ENCODE results near the gene HAPLN2.

HAPLN2 gene

DNA sequence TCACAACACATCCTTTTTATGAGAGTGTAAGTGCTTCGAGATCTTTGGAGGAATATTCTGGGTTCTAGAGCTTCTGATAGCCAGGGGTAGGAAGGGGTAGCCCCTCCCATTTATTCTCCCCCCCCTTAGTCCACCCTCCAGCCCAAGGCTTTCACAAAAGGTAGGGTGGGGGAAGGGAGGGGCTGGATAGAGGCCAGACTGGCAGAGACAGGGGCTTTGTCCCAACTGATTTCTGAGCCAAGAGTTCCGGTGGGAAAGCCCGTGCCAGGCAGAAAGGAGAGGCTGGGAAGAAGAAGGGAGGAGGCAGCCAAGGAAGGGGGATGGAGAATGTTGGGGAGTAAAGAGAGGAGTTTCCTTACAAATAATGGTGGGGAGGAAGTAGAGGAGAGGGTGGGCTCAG, 25.8 kb downstream of the HAPLN2 start:
- DNase-seq (ENCODE audit: low spot score): no peak

DNA sequence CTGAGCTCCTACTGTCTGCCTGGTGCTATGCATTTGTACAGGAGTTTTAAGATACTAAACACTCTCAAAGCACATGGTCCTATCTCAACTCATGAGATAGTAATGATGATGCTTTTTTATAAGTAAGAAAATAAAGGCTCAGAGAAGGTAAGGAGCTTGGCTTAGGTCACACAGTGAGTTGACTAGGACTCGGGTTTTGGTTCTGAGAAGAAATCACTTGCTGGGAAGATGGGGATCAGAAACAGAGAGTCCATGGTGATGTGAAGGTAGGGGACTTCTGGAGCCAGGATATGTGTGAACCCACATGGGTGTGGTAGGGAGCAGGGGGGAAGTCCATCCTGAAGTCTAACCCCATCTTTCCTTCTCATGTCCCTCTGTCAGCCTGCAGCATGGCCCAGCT, 26.5 kb downstream of the HAPLN2 start:
- no peak for DNase-seq (ENCODE audit: low spot score)

DNA sequence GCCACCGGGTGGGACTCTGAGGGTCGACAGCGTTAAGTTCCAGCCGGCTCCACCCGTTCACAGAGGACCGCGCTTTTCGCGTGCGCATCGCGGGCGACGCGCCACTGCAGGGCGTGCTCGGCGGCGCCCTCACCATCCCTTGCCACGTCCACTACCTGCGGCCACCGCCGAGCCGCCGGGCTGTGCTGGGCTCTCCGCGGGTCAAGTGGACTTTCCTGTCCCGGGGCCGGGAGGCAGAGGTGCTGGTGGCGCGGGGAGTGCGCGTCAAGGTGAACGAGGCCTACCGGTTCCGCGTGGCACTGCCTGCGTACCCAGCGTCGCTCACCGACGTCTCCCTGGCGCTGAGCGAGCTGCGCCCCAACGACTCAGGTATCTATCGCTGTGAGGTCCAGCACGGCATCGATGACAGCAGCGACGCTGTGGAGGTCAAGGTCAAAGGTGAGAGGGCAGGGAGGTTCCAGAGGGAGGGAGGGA, 27.6 kb downstream of the HAPLN2 start:
- DNase-seq (ENCODE audit: low spot score): no peak

DNA sequence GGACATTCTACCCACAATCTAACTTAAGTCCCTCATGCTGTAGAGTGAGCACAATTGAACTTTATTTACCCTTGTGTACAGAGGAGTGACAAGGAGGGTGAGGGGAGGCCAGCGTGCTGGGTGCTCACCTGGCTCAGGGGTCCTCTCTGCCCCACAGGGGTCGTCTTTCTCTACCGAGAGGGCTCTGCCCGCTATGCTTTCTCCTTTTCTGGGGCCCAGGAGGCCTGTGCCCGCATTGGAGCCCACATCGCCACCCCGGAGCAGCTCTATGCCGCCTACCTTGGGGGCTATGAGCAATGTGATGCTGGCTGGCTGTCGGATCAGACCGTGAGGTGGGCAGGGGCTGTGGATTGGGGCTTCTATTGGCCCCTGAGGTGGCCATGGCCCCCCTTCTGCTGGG, 28.1 kb downstream of the HAPLN2 start:
- DNase-seq (ENCODE audit: low spot score): no peak

DNA sequence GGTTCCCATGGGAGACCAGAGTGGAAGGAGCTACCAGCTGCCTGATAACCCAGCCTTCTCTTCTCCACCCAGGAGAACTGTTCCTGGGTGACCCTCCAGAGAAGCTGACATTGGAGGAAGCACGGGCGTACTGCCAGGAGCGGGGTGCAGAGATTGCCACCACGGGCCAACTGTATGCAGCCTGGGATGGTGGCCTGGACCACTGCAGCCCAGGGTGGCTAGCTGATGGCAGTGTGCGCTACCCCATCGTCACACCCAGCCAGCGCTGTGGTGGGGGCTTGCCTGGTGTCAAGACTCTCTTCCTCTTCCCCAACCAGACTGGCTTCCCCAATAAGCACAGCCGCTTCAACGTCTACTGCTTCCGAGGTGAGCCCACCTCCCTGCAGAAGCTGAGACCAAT, 29.3 kb downstream of the HAPLN2 start:
- DNase-seq (ENCODE audit: low spot score): no peak

DNA sequence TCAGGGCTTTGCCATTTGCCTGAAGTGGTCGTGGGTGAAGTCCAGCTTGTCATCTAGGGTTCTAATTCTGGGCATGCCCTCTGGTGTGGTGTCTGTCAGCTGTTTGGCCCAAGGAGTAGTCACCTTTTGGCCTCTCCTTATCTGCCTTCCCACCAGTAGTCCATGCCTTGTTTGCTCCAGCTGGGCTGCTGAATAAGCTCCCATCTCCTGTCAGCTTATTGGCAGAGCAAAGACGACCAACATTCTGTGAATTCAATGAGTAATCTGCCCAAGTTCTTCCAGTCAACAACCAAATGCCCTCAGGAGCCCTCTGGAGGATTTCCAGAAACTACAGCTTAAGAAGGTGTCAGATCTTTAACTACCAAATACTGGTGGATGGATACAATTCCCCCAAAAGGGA, 29.7 kb downstream of the HAPLN2 start:
- no peak for DNase-seq (ENCODE audit: low spot score)

DNA sequence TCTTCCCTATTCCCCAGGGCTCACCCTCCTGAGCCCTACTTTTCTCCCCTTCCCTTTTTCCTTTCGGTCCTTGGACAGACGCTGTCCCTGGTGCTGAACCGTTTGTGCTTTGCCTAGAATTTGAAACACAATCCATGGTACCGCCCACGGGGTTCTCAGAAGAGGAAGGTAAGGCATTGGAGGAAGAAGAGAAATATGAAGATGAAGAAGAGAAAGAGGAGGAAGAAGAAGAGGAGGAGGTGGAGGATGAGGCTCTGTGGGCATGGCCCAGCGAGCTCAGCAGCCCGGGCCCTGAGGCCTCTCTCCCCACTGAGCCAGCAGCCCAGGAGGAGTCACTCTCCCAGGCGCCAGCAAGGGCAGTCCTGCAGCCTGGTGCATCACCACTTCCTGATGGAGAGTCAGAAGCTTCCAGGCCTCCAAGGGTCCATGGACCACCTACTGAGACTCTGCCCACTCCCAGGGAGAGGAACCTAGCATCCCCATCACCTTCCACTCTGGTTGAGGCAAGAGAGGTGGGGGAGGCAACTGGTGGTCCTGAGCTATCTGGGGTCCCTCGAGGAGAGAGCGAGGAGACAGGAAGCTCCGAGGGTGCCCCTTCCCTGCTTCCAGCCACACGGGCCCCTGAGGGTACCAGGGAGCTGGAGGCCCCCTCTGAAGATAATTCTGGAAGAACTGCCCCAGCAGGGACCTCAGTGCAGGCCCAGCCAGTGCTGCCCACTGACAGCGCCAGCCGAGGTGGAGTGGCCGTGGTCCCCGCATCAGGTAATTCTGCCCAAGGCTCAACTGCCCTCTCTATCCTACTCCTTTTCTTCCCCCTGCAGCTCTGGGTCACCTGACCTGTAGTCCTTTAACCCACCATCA, 33.1 kb downstream of the HAPLN2 start:
- DNase-seq (ENCODE audit: low spot score): no peak

DNA sequence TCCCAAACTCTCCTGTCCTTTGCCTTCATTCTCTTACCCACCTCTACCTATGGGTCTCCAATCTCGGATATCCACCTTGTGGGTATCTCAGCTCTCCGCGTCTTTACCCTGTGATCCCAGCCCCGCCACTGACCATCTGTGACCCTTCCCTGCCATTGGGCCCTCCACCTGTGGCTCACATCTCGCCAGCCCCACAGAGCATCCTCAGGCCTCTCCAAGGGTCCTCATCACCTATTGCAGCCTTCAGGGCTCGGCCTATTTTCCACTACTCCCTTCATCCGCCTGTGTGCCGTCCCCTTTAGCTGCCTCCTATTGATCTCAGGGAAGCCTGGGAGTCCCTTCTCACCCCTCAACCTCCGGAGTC, 33.8 kb downstream of the HAPLN2 start:
- no peak for DNase-seq (ENCODE audit: low spot score)

DNA sequence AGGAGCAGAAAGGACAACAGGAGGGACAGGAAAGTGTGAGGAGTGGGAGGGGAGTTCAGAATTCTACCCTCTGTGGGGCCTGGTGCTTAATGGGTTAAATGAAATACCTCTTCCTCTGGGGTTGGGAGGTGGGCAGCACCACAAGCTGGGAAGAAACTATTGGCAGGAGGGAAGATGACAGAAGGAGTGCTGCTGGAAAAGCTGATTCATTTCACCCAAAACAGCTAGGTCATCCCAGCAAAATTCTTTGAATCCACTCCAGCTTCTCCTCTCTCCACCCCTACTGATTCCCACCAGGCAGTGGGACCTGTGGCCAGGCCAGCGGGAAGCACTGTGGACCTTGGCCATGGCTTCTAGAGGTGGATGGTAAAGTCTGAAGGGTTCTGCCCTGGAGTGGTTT, 35.5 kb downstream of the HAPLN2 start:
- no peak for DNase-seq (ENCODE audit: low spot score)

DNA sequence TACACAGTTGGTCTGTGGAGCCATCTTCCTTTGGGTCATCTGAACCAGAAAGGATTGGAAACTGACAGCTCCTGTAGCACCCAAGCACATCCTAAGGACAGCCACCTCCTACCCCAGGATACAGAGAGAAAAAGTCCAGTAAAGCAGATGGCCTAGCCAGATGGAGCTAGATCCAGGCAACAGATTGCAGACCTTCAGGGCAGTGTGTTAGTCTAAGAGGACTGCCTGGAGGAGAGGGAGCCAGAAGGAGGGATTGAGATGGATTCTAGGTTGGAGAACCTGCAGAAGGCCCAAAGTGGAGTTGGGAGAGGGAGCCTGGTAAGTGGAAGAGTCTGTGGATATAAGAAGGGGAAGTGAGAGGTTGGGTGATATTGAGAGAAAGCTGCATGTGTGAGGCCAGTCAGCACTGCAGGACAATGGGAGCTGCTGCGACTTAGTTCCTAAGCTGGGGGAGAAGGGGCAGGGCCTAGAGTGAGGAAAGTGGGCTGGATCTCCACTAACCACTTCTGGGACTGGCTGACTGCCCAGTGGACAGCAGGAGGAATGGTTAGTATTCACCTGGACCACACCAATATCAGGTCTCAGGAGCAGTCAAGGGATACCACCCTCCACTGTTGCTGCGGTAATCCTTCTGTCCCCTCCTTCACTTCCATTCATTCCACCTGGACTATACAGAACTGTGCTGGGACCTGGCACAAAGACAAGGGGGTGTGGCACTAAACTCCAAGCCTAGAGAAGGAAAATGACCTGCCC, 36.1 kb downstream of the HAPLN2 start:
- DNase-seq (ENCODE audit: low spot score): no peak

DNA sequence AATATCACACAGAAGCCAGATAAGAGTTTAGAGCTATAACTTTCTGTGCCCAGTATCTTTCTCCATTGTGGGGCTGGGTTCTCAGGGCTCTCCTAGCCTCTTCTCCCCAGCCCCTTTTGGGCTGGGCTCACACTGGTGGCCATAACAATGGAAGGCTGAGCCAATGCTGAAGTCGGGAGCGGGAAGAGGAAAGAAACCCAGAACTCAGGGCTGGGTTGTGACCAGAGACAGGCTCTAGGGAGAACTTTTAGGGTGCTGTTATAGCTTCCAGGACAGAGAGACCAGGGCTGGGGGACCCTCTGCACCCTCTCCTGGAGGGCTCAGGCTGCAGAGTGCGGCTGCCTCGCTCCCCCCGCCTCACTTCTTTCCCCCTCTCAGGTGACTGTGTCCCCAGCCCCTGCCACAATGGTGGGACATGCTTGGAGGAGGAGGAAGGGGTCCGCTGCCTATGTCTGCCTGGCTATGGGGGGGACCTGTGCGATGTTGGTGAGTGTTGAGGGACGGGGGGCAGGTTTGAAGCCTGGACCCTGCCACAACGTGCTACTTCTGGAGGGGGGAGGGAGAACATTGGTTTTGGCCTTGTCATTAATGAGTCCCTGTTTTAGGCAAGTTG, 36.8 kb downstream of the HAPLN2 start:
- DNase-seq (ENCODE audit: low spot score): no peak

DNA sequence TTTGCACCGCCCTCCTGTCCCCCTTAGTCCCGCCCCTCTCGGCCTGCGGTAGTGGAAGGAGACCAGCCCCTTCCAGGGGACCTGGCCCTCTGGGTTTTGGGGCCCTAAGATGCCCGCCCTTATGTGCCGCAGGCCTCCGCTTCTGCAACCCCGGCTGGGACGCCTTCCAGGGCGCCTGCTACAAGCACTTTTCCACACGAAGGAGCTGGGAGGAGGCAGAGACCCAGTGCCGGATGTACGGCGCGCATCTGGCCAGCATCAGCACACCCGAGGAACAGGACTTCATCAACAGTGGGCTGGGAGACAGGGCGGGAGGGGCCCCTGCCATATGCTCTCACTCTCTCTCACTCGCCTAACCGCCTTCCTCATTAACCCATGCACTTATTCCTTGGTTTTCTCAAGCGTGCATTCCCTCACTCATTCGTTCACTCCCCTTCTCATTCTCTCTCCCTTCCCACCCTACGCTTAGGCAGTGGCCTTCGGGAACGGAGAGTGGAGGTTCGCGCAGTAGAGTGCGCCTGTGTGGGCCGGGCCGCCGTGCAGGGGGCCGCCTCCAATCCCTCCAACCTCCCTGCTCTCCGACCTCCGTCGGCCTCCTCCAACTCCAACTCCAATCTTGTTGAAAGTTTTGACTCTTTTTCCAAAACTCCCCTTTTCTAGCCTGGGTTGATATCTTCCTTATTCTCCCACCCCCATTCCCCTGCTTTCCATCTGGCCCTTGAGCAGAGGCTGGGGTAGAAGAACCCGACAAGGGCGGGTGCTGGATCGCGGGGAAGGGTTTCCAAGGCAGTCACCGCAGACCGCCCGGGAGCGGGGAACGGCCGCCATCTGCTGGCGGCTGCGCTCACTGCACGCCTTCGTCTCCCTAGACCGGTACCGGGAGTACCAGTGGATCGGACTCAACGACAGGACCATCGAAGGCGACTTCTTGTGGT, 37.9 kb downstream of the HAPLN2 start:
- peak; percentile 77 for DNase-seq (ENCODE audit: low spot score)

DNA sequence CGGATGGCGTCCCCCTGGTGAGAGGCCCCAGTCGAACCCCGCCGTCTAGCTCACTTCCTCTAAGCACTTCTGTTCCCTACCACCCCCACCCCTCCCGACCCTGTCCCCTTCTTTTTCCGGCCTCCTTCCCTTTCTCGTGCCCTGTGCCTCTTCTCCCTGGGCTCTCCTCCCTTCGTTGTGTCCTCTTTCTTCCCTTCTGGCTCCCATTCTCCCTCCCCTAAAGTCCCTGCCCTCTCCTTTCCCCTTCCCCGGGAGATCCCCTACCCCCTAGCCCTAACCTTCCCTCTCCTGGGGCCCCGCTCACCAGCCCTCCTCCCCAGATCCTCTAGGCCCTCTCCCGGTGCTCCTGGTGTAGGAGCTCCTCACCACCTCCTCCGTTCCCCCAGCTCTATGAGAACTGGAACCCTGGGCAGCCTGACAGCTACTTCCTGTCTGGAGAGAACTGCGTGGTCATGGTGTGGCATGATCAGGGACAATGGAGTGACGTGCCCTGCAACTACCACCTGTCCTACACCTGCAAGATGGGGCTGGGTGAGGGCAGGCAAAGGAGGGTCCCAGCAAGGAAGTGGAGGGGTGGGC, 38.6 kb downstream of the HAPLN2 start:
- DNase-seq (ENCODE audit: low spot score): no peak

DNA sequence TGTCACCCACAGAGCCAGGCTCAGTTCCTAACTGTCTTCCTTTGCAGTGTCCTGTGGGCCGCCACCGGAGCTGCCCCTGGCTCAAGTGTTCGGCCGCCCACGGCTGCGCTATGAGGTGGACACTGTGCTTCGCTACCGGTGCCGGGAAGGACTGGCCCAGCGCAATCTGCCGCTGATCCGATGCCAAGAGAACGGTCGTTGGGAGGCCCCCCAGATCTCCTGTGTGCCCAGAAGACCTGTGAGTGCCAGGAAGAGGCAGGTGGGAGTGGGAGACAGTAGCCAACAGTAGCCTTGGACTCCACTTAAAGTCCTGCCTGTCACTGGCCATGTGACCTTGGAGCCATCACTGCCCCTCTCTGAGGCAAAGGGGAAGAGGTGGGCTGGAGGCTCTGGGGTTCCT, 39.3 kb downstream of the HAPLN2 start:
- DNase-seq (ENCODE audit: low spot score): no peak

DNA sequence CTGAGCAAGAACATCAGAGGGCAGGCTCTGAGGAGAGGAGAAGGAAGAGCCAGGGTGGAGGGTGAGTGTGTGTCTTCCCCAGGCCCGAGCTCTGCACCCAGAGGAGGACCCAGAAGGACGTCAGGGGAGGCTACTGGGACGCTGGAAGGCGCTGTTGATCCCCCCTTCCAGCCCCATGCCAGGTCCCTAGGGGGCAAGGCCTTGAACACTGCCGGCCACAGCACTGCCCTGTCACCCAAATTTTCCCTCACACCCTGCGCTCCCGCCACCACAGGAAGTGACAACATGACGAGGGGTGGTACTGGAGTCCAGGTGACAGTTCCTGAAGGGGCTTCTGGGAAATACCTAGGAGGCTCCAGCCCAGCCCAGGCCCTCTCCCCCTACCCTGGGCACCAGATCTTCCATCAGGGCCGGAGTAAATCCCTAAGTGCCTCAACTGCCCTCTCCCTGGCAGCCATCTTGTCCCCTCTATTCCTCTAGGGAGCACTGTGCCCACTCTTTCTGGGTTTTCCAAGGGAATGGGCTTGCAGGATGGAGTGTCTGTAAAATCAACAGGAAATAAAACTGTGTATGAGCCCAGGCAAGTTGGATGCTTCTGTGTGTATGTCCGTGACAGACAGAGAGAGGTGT, 39.8 kb downstream of the HAPLN2 start:
- DNase-seq (ENCODE audit: low spot score): no peak

DNA sequence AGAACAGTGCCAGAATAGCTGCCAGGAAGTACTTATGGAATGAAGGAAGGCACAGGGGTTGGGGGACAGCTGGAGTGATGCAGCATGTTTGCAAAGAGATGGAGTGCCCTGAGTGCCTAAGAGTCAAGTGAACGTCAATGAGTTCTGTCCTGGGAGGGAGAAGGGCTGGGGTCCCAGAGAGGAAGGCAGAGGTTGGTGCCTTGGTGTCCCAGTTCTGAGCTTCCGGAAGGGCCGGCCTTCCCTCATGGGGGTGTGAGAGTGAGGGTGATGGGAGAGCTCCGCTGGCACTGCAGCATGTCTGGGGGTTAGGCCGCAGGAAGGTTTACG, 40.4 kb downstream of the HAPLN2 start:
- no peak for DNase-seq (ENCODE audit: low spot score)

DNA sequence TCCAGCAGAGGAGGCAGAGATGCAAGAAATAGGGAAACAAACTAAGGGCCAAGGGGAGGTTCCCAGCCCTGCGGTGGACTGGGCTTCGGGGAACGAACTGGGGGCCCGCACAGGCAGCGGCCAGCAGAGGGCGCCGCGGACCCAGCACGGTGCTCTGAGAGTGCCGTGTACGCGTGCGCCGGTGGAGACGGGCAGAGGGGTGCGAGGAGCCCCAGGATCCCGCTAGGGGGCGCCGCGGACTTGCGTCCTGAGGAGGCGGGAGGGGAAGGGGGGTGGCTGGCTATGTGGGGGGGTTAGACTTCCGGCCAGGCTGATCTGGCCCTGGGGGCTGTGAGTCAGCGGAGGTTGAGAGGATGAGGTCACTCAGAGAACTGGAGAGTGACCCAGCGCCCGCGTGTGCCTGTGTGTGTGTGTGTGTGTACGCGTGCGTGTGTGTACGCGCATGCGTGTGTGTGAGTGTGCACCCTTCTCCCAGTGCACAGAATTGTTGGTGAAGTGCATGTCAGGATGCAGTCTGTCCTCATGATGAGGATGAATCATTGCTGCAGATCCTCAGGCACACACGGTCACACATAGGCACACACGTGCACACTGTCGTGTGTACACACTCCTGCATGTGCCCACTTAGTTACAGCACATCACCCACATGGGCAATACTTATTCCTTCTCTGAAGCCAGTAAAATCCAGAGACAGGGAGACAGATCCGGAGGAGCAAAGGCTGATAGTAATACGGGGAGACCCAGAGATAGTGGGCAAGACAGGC, 41.0 kb downstream of the HAPLN2 start:
- peak; percentile 97 for DNase-seq (ENCODE audit: low spot score)

DNA sequence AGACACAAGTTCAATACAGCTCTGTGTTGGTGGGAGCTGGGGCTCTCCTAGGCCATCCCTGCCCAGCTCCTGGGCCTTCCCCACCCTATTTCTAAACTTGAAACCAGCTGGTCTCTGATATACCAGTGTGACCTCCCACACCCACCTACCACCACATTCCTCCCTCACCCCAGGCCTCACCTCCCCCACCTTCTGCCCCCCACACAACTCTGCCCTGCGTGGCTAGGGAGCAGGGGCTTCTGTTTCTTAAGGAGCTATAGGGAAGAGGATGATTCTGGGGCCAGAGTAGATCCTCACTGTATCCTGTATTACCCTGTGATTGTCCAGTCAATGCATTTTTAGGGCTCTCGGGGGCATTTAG, 41.5 kb downstream of the HAPLN2 start:
- no peak for DNase-seq (ENCODE audit: low spot score)

DNA sequence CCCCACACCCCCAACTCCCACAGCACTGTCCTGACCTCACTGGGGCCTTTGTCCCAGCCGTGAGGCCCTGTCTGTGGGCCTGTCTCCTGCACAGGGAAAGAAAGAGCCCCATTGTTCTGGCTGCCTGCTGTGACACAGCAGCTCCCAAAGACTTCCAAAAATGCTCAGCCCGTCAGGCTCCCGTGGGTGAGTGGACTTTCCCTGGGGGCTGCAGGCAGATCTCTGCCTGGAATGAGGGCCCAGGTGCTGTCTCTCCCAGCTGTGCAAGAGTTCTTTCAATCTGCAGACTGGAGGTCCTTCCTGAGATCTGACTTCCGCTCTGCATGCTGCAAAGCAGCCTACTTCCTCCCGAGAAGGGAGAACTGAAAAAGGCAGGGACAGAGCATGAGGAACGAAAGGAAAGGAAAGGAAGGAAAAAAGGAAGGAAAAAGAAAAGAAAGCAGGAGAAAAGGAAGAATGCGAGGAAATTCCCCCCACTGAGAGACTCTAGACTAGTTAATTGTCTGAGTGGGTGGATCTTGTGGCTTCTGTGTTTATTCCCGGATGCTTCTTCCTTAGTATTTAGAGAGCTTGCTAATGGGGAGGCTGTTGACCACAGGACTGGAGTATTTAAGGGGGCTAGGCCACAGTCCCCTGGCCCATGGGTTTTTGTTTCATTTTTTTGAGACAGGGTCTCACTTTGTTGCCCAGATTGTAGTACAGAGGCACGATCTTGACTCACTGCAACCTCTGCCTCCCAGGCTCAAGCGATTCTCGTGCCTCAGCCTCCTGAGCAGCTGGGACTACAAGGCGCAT, 43.0 kb downstream of the HAPLN2 start:
- peak; percentile 52 for DNase-seq (ENCODE audit: low spot score)

DNA sequence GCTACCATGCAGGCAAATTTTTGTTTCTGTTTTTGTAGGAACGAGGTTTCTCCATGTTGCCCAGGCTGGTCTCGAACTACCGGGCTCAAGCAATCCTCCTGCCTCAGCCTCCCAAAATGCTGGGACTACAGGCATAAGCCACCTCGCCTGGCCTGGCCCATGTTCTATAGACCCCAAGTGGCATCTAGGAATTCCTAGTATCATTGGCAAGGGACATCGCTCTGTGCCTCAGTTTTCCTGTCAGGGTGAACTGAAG, 43.5 kb downstream of the HAPLN2 start:
- no peak for DNase-seq (ENCODE audit: low spot score)

All from NAMALWA (cell line).